ENCODE data around the gene NATD1.

NATD1 gene

DNA sequence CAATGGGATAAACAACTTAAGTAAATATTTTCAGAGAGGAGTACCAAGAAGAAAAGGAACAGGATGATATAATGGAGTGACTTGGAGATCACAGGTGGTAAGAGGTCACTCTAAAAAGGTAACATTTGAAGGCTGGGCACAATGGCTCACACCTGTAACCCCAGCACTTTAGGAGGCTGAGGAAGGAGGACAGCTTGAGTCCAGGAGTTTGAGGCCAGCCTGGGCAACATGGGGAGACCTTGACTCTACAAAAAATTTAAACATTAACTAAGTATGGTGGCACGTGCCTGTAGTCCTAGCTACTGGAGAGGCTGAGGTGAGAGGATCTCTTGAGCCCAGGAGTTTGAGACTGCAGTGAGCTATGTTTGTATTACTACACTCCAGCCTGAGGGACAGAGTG lies 35.9 kb downstream of the NATD1 start:
- no peak for FAIRE-seq
- DNase-seq (ENCODE audit: low spot score): no peak

- DNase-seq (ENCODE audit: low spot score): no peak
- FAIRE-seq: no peak
Observed at GRCh38 chr17:21215935-21216334, 37.3 kb downstream of the NATD1 start.

- no peak for FAIRE-seq
- no peak for DNase-seq (ENCODE audit: low spot score)
Observed at GRCh38 chr17:21214777-21215541, 38.3 kb downstream of the NATD1 start.

- DNase-seq (ENCODE audit: low spot score) (peak; percentile 96), FAIRE-seq (peak; percentile 85)
Observed at GRCh38 chr17:21214015-21214776, 39.0 kb downstream of the NATD1 start, which contains the start of gene TMEM11. TSS of gene TMEM11 (minus strand) at chr17:21214161. CDS start at chr17:21214152, 9 bp downstream.

- FAIRE-seq (no peak), DNase-seq (ENCODE audit: low spot score) (peak; percentile 34)
Observed at GRCh38 chr17:21213638-21214014, 39.6 kb downstream of the NATD1 start.

- DNase-seq (ENCODE audit: low spot score) (no peak), FAIRE-seq (no peak)
Observed at GRCh38 chr17:21212826-21213637, 40.2 kb downstream of the NATD1 start.

- DNase-seq (ENCODE audit: low spot score) (no peak), FAIRE-seq (no peak)
Observed at GRCh38 chr17:21211825-21212479, 41.3 kb downstream of the NATD1 start.

GRCh38 chr17:21210411-21211076 lies 42.7 kb downstream of the NATD1 start:
- no peak for FAIRE-seq
- DNase-seq (ENCODE audit: low spot score): no peak

GRCh38 chr17:21209511-21210175 lies 43.6 kb downstream of the NATD1 start:
- FAIRE-seq (no peak), DNase-seq (ENCODE audit: low spot score) (no peak)

- DNase-seq (ENCODE audit: low spot score) (no peak), FAIRE-seq (no peak)
Observed at GRCh38 chr17:21208352-21208751, 44.9 kb downstream of the NATD1 start.

DNA sequence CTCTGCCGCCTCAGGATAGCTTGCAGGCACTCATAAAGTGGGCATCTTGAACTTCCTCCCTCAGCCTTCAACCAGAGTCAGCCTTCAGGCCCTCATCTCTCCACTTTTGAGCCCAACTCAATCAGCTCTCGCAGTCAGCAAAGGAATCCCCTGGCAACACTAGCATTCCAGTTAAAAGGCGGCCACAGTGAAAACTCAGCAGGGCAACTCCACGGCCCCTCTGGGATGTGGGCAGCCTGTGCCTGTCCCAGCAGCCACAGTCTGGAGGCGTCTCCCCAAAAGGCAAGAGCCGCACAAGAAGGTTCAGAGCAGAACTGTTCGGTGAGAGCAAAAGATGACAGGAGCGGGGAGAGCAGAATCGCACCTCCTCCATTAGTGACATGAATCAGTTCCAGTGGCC lies 48.3 kb downstream of the NATD1 start:
- DNase-seq (ENCODE audit: low spot score) (no peak), FAIRE-seq (no peak)

GRCh38 chr17:21202512-21202911 lies 50.7 kb downstream of the NATD1 start:
- FAIRE-seq (no peak), DNase-seq (ENCODE audit: low spot score) (no peak)

GRCh38 chr17:21201874-21202273 lies 51.3 kb downstream of the NATD1 start:
- DNase-seq (ENCODE audit: low spot score): no peak
- no peak for FAIRE-seq

GRCh38 chr17:21201298-21201595 lies 52.0 kb downstream of the NATD1 start:
- FAIRE-seq (no peak), DNase-seq (ENCODE audit: low spot score) (no peak)

GRCh38 chr17:21200590-21201297 lies 52.5 kb downstream of the NATD1 start:
- peak; percentile 5 for FAIRE-seq
- DNase-seq (ENCODE audit: low spot score): no peak

DNA sequence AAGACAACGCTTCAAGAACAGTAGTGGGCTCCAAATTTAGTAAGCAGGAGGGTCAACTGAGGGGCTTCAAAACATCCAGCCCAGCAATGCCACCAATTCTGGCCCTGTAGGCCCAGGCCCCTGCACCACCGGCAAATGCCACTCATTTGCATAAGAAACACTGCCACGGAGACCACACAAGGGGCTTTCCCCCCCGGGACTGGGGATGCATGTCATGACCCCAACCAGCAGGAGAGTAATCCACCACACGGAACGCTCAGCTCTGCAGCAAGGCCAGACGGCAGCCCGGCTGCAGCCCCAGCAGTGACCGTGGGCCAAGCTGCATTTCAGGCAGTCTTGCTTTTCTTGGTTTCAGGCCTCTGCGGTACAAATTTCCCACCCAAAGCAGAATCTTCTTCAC lies 53.4 kb downstream of the NATD1 start:
- FAIRE-seq: no peak
- DNase-seq (ENCODE audit: low spot score): no peak

DNA sequence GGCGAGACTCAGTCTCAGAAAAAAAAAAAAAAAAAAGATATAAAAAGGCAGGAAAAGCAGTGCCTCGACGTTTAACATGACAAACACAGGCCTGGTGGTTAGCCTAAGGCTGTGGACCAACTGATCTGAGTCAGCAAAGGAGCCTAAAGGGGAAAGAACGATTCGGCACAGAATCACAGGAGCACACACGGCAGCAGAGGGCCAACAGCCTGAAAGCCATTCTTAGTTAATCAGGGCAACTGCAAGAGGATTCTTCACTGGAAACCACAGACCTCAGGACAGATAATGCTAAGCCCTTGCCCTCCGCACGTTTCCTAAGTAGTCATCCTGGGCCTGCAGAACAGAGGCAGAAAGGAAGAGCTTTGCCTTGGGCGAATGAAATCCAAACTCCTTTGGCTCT lies 53.9 kb downstream of the NATD1 start:
- DNase-seq (ENCODE audit: low spot score) (no peak), FAIRE-seq (no peak)

DNA sequence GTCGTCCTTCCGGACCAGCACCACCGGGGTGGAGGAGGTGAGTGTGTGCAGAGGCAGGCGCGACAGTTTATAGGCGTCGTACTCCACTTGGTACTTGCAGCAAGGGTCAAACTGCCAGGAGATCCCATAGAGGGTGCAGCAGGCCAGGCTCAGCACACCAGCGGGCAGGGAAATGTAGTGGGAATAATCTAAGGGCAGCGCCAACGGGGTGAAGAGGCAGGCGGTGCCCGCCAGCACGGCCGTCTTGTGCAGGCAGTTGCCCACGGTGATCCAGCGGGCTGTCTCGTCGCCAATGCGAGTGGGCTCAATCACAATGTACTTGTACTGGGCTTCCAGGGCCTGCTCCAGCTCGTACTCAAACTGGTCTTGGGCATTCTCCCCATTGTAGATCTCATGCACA lies 54.8 kb downstream of the NATD1 start:
- DNase-seq (ENCODE audit: low spot score) (no peak), FAIRE-seq (no peak)

- DNase-seq (ENCODE audit: low spot score) (no peak), FAIRE-seq (no peak)
Observed at GRCh38 chr17:21196126-21196525, 57.1 kb downstream of the NATD1 start.

DNA sequence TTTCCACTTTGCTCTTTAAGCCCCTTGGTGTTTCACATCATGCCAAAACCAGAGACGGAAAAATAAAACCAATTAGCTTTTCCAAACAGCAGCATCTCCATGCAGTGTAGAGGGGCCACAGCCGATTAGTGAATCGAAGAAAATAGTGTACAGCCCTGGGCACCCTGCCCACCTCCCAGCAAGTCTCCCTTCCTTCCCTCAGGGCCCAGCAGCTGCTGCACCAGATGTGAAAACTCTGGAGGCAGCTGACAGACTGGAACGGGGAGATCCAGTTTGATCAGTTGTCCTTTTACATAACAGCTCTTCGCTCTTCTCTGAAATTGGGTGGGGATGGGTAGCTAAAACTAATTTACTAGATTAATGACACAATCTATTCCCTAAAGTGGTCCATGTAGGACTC lies 58.5 kb downstream of the NATD1 start:
- DNase-seq (ENCODE audit: low spot score): no peak
- FAIRE-seq: no peak
